ENCODE data around the gene CLDND1. TPM values are rescaled to one million over a fixed set of nuclear protein-coding genes. Genes with fewer than 3 reads are reported as not detected.

Gene CLDND1
- total RNA-seq, 1 experiment from 2014 or later = 77.3 TPM

GRCh38 chr3:98514948-98515347 lies 7.8 kb downstream of the CLDND1 start:
- ATAC-seq (no peak), DNase-seq (ENCODE audit: low read depth, low spot score) (no peak)
- ChIA-PET CTCF (no interaction called here), POLR2A (no interaction called here)
- Histone ChIP-seq H3K36me3 (ENCODE audit: control insufficient read depth, insufficient read depth, low read length) (peaks cover 36% of the 10 kb centered on the region), H3K27ac (ENCODE audit: low read length) (no peak overlapping the region), H3K9me3 (ENCODE audit: control insufficient read depth, insufficient read depth, low read depth, low read length) (no peaks in the 10 kb centered on the region), H3K4me3 (ENCODE audit: low read depth in 2 of 2, low read length in 2 of 2) (no peak overlapping the region), H3K4me1 (ENCODE audit: control insufficient read depth, insufficient read depth, low read length) (no peaks in the 10 kb centered on the region), H3K27me3 (ENCODE audit: control insufficient read depth, insufficient read depth, low read length) (no peaks in the 10 kb centered on the region)
- intact Hi-C loops (cut with micrococcal nuclease; ENCODE audit: unreplicated experiment) (no loop called here), in situ Hi-C loops (cut with HindIII; ENCODE audit: low pct_unique_long_range_greater_than_20kb, low sequenced_read_pairs) (no loop called here)
- TF ChIP-seq POLR2AphosphoS5 (IDR thresholded peaks at IDR 0.05; ENCODE audit: low read depth, low read length) = no peak
- no peak for TF ChIP-seq TCF7L2 (IDR thresholded peaks at IDR 0.05; ENCODE audit: low read depth, low read length)
- no peak for TF ChIP-seq REST (IDR thresholded peaks at IDR 0.05; ENCODE audit: insufficient read depth in 1 of 2, low read depth in 2 of 2, low read length in 1 of 2)
- no peak for TF ChIP-seq CTCF (IDR thresholded peaks at IDR 0.05)
- no peak for TF ChIP-seq SIN3A (IDR thresholded peaks at IDR 0.05; ENCODE audit: borderline replicate concordance, insufficient read depth, low read depth, low read length)
- BruUV-seq (replicated peaks) = no TSS peak

GRCh38 chr3:98513736-98514135 lies 9.0 kb downstream of the CLDND1 start:
- no peak overlapping the region for H3K27ac ChIP-seq (ENCODE audit: low read length)
- ChIA-PET CTCF (no interaction called here), POLR2A (no interaction called here)
- no peak for ATAC-seq
- no peak overlapping the region for H3K4me3 ChIP-seq (ENCODE audit: low read depth in 2 of 2, low read length in 2 of 2)
- intact Hi-C loops (cut with micrococcal nuclease; ENCODE audit: unreplicated experiment) = no loop called here
- no TSS peak for BruUV-seq (replicated peaks)
- H3K4me1 ChIP-seq (ENCODE audit: control insufficient read depth, insufficient read depth, low read length) = no peaks in the 10 kb centered on the region
- no peak for TF ChIP-seq REST (IDR thresholded peaks at IDR 0.05; ENCODE audit: insufficient read depth in 1 of 2, low read depth in 2 of 2, low read length in 1 of 2)
- TF ChIP-seq CTCF (IDR thresholded peaks at IDR 0.05) = no peak
- TF ChIP-seq TCF7L2 (IDR thresholded peaks at IDR 0.05; ENCODE audit: low read depth, low read length) = no peak
- no peak for TF ChIP-seq SIN3A (IDR thresholded peaks at IDR 0.05; ENCODE audit: borderline replicate concordance, insufficient read depth, low read depth, low read length)
- no peak for TF ChIP-seq POLR2AphosphoS5 (IDR thresholded peaks at IDR 0.05; ENCODE audit: low read depth, low read length)
- H3K27me3 ChIP-seq (ENCODE audit: control insufficient read depth, insufficient read depth, low read length) = no peaks in the 10 kb centered on the region
- DNase-seq (ENCODE audit: low read depth, low spot score) = no peak
- in situ Hi-C loops (cut with HindIII; ENCODE audit: low pct_unique_long_range_greater_than_20kb, low sequenced_read_pairs) = no loop called here
- peaks cover 31% of the 10 kb centered on the region for H3K36me3 ChIP-seq (ENCODE audit: control insufficient read depth, insufficient read depth, low read length)
- no peaks in the 10 kb centered on the region for H3K9me3 ChIP-seq (ENCODE audit: control insufficient read depth, insufficient read depth, low read depth, low read length)

Data from Panc1 (cell line).